Upper lobe of left lung (tissue), 4 donors: ENCODE measurements around the gene UNC5A.

Experiments used
- CTCF ChIP-seq, 6 experiments: fragments of 450-650 bp in 4 of 6; fragments of 200-600 bp in 2 of 6; sonication (generic) in 2 of 6; IDR thresholded peaks; one replicate each; pipeline ENCODE4 v1.5.1; 2016 to 2019; ENCODE audit warnings: antibody characterized with exemption in 6 of 6
- POLR2A ChIP-seq, 4 donors: fragments of 450-650 bp; IDR thresholded peaks; one replicate each; pipeline ENCODE4 v1.5.1; 2016 to 2017; ENCODE audit warnings: antibody characterized with exemption in 4 of 4, mild to moderate bottlenecking in 2 of 4

GRCh38 chr5:176890455-176891330 lies 80.3 kb downstream of the UNC5A start:
- no peak for TF ChIP-seq CTCF (IDR thresholded peaks at IDR 0.05)
- no peak for TF ChIP-seq POLR2A (IDR thresholded peaks at IDR 0.05)
